HEK293 (cell line): ENCODE data around the gene PRSS16.

ENCODE experiments used
- EGR2 ChIP-seq: fragments of 450-650 bp; formaldehyde crosslinking; IDR thresholded peaks from 2 replicates; pipeline ENCODE4 v1.5.1; 2016; ENCODE audit warnings: low read depth, missing biosample characterization, missing genetic modification characterization
- GFI1B ChIP-seq: fragments of 450-650 bp; formaldehyde crosslinking; IDR thresholded peaks from 2 replicates; pipeline ENCODE4 v1.5.1; 2016; ENCODE audit warnings: missing biosample characterization, missing genetic modification characterization
- GLI2 ChIP-seq: fragments of 450-650 bp; formaldehyde crosslinking; IDR thresholded peaks from 2 replicates; pipeline ENCODE4; 2017; ENCODE audit warnings: missing biosample characterization, missing genetic modification characterization, low read depth, borderline replicate concordance
- KLF17 ChIP-seq: fragments of 450-650 bp; formaldehyde crosslinking; IDR thresholded peaks from 2 replicates; pipeline ENCODE4 v1.5.1; 2016; ENCODE audit warnings: missing biosample characterization, missing genetic modification characterization
- PRDM10 ChIP-seq: fragments of 450-650 bp; formaldehyde crosslinking; IDR thresholded peaks from 2 replicates; pipeline ENCODE4 v1.5.1; 2016; ENCODE audit warnings: missing biosample characterization, missing genetic modification characterization
- SP3 ChIP-seq: fragments of 450-650 bp; formaldehyde crosslinking; IDR thresholded peaks from 2 replicates; pipeline ENCODE4 v1.5.1; 2016; ENCODE audit warnings: missing biosample characterization, missing genetic modification characterization
- ZBTB49 ChIP-seq: fragments of 450-650 bp; formaldehyde crosslinking; IDR thresholded peaks from 2 replicates; pipeline ENCODE4 v1.5.1; 2016; ENCODE audit warnings: missing biosample characterization, missing genetic modification characterization, low read depth
- ZIC2 ChIP-seq: fragments of 450-650 bp; formaldehyde crosslinking; IDR thresholded peaks from 2 replicates; pipeline ENCODE4 v1.5.1; 2016; ENCODE audit warnings: missing biosample characterization, missing genetic modification characterization
- ZNF132 ChIP-seq: fragments of 450-650 bp; formaldehyde crosslinking; IDR thresholded peaks from 2 replicates; pipeline ENCODE4 v1.5.1; 2017; ENCODE audit warnings: missing biosample characterization, missing genetic modification characterization, borderline replicate concordance
- ZNF148 ChIP-seq: fragments of 450-650 bp; formaldehyde crosslinking; IDR thresholded peaks from 2 replicates; pipeline ENCODE4 v1.5.0; 2017; ENCODE audit warnings: missing biosample characterization, missing genetic modification characterization, borderline replicate concordance
- ZNF280C ChIP-seq: fragments of 450-650 bp; formaldehyde crosslinking; IDR thresholded peaks from 2 replicates; pipeline ENCODE4 v1.5.1; 2016; ENCODE audit warnings: missing biosample characterization, missing genetic modification characterization
- ZNF280D ChIP-seq: fragments of 450-650 bp; formaldehyde crosslinking; IDR thresholded peaks from 2 replicates; pipeline ENCODE4 v1.5.1; 2016; ENCODE audit warnings: missing biosample characterization, missing genetic modification characterization
- ZNF426 ChIP-seq: fragments of 450-650 bp; formaldehyde crosslinking; IDR thresholded peaks from 2 replicates; pipeline ENCODE4 v1.5.1; 2017; ENCODE audit warnings: missing biosample characterization, missing genetic modification characterization, mild to moderate bottlenecking, inconsistent platforms, moderate library complexity
- ZNF510 ChIP-seq: fragments of 450-650 bp; formaldehyde crosslinking; IDR thresholded peaks from 2 replicates; pipeline ENCODE4 v1.5.1; 2018; ENCODE audit warnings: mild to moderate bottlenecking, missing genetic modification characterization, missing biosample characterization; ENCODE audit not compliant: insufficient replicate concordance
- ZNF521 ChIP-seq: fragments of 450-650 bp; formaldehyde crosslinking; IDR thresholded peaks from 2 replicates; pipeline ENCODE4 v1.5.1; 2017; ENCODE audit warnings: missing biosample characterization, mild to moderate bottlenecking, missing genetic modification characterization
- ZNF645 ChIP-seq: fragments of 450-650 bp; formaldehyde crosslinking; IDR thresholded peaks from 2 replicates; pipeline ENCODE4; 2016; ENCODE audit warnings: missing biosample characterization, missing genetic modification characterization
- ZNF654 ChIP-seq: fragments of 450-650 bp; formaldehyde crosslinking; IDR thresholded peaks from 2 replicates; pipeline ENCODE4 v1.5.1; 2016; ENCODE audit warnings: low read depth, missing biosample characterization, missing genetic modification characterization
- ZNF677 ChIP-seq: fragments of 450-650 bp; IDR thresholded peaks from 2 replicates; pipeline ENCODE4 v1.5.0; 2018; ENCODE audit warnings: missing biosample characterization, mild to moderate bottlenecking, missing genetic modification characterization, moderate library complexity
- ZNF791 ChIP-seq: fragments of 450-650 bp; formaldehyde crosslinking; IDR thresholded peaks from 2 replicates; pipeline ENCODE4 v1.5.1; 2016; ENCODE audit warnings: missing biosample characterization, missing genetic modification characterization
- ZSCAN18 ChIP-seq: fragments of 450-650 bp; formaldehyde crosslinking; IDR thresholded peaks from 2 replicates; pipeline ENCODE4 v1.5.1; 2016; ENCODE audit warnings: missing biosample characterization, missing genetic modification characterization

The PRSS16 gene

GRCh38 chr6:27241443-27241842, 6.1 kb upstream of the PRSS16 start (continued):
- TF ChIP-seq ZNF280D (tag by site-specific recombination): no peak
- TF ChIP-seq ZNF521 (tag by site-specific recombination): no peak
- no peak for TF ChIP-seq ZNF148
- TF ChIP-seq ZNF791 (tag by site-specific recombination): no peak
- TF ChIP-seq ZNF510: no peak
- no peak for TF ChIP-seq ZNF426
- no peak for TF ChIP-seq ZNF280C (tag by site-specific recombination)
- TF ChIP-seq EGR2 (tag by site-specific recombination): no peak
- TF ChIP-seq ZNF645 (tag by site-specific recombination): no peak
- peak; percentile 91 for TF ChIP-seq GFI1B (tag by site-specific recombination)
- no peak for TF ChIP-seq ZIC2
- TF ChIP-seq ZSCAN18 (tag by site-specific recombination): no peak
- TF ChIP-seq GLI2 (tag by site-specific recombination): no peak
- no peak for TF ChIP-seq ZNF677 (tag by site-specific recombination)
- peak; percentile 87 for TF ChIP-seq KLF17 (tag by site-specific recombination)
- no peak for TF ChIP-seq SP3 (tag by site-specific recombination)
- no peak for TF ChIP-seq ZNF132 (tag by site-specific recombination)
- TF ChIP-seq PRDM10 (tag by site-specific recombination): no peak
- TF ChIP-seq ZNF654 (tag by site-specific recombination): no peak
- TF ChIP-seq ZBTB49: no peak
